K562 (cell line): ENCODE data around the gene SH3TC1. TPM values are rescaled to one million over a fixed set of nuclear protein-coding genes. Genes with fewer than 3 reads are reported as not detected.

Experiments
- CBX5 ChIP-seq: IDR thresholded peaks from 2 replicates; pipeline ENCODE4 v1.6.1; 2014; ENCODE audit warnings: low read depth, borderline replicate concordance
- CTBP1 ChIP-seq: fragments of 450-650 bp; IDR thresholded peaks from 2 replicates; pipeline ENCODE4 v1.6.1; 2016; ENCODE audit warnings: borderline replicate concordance
- KLF16 ChIP-seq: IDR thresholded peaks from 2 replicates; pipeline ENCODE4 v1.6.1; 2016; ENCODE audit warnings: antibody characterized with exemption
- L3MBTL2 ChIP-seq: fragments of 450-650 bp; IDR thresholded peaks from 2 replicates; pipeline ENCODE4 v1.6.1; 2016; ENCODE audit warnings: mild to moderate bottlenecking, moderate library complexity
- TAF9B ChIP-seq: fragments of 450-650 bp; IDR thresholded peaks from 2 replicates; pipeline ENCODE4 v1.6.1; 2018; ENCODE audit warnings: mild to moderate bottlenecking; ENCODE audit not compliant: partially characterized antibody
- TRIM25 ChIP-seq: fragments of 450-650 bp; IDR thresholded peaks from 2 replicates; pipeline ENCODE4 v1.7.0; 2016; ENCODE audit warnings: borderline replicate concordance
- polyA plus RNA-seq, 8 experiments: library from polyadenylated mRNA; depleted of rRNA in 4 of 8; stranded (reverse) in 5 of 8; unstranded in 3 of 8; fragments of >200 nt; fragmentation: Nextera tagmentation in 2 of 8; fragmentation: Illumina TruSeq in 1 of 8; extraction: Ambion mirVana in 2 of 8; extraction: Trizol in 1 of 8; gene quantifications; 2 replicates each; pipeline versions ENCODE4 v1.2.1 to v1.2.3, GENCODE V29; 2011 to 2014; ENCODE audit warnings: inconsistent platforms in 1 of 8, missing spikeins in 1 of 8
- total RNA-seq, 7 experiments: library from RNA; depleted of rRNA in 6 of 7; stranded (reverse); fragments of >200 nt in 6 of 7; fragmentation: Illumina TruSeq in 2 of 7; extraction: Trizol in 2 of 7; gene quantifications; 2 replicates each; pipeline versions ENCODE4 v1.2.1 to v1.2.3, GENCODE V29; 2011 to 2021; ENCODE audit warnings: low replicate concordance in 1 of 7
- TF ChIP-seq, protein P1 (sequence below), 2 experiments: fragments of 450-650 bp; formaldehyde crosslinking in 1 of 2; IDR thresholded peaks; 2 replicates each; pipeline versions ENCODE4 v1.4.0 to v1.6.1; 2014 to 2020; ENCODE audit warnings: mild to moderate bottlenecking in 2 of 2, borderline replicate concordance in 1 of 2, low read depth in 1 of 2
- TF ChIP-seq, protein P2 (sequence below): fragments of 150-350 bp; conservative IDR thresholded peaks from 2 replicates; pipeline ENCODE4 v1.6.1; 2014; ENCODE audit warnings: low read length

The SH3TC1 gene
- total and polyA plus RNA-seq, 9 of the 15 experiments (the other 6 are each of a cell fraction or from before 2014, with no cell fraction given): 0.04 to 2.1 (median 0.48) TPM; not detected in 1

DNA sequence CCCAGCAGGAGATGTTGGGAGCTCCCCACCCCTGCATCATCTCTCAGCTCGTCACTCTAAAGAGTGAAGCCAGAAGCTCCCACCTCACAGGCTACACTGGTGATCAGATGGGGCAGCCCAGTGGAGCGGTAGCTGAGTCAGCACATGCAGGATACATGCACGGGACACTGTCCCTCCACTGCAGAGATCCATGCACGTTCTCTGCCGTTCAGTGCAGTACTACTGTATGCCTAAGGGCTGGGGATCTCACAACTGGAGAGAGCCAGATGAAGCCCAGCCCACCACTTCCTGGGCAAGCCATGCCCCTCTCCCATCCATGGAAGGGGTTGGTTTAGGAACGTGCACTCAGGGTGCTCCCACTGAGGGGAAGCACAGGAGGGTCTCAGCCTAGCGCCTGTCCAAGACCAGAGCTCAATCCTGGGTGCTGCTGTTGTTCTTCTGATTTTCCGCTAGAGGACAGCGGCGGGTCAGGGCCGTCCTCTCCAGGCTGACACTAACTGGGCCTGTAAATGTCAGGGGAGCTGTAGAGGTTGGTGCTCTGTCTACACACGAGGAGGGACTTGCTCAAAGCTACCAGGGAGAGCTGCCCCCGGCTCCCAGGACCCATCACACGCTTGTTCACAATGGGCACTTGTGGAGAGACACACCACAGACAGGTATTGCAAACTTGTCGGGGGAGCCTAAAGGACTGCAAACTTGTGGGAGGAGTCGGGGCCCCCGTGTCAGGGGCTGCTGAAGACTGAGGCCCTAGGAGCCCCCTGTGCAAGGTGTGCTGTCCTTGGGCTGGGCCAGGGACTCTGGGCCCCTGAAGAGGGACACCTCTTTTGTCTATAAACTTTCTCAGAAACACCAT, 22.3 kb upstream of the SH3TC1 start (continued):
- TF ChIP-seq KLF16: peak; percentile 59
- no peak for TF ChIP-seq CTBP1
- TF ChIP-seq, protein P1, sequence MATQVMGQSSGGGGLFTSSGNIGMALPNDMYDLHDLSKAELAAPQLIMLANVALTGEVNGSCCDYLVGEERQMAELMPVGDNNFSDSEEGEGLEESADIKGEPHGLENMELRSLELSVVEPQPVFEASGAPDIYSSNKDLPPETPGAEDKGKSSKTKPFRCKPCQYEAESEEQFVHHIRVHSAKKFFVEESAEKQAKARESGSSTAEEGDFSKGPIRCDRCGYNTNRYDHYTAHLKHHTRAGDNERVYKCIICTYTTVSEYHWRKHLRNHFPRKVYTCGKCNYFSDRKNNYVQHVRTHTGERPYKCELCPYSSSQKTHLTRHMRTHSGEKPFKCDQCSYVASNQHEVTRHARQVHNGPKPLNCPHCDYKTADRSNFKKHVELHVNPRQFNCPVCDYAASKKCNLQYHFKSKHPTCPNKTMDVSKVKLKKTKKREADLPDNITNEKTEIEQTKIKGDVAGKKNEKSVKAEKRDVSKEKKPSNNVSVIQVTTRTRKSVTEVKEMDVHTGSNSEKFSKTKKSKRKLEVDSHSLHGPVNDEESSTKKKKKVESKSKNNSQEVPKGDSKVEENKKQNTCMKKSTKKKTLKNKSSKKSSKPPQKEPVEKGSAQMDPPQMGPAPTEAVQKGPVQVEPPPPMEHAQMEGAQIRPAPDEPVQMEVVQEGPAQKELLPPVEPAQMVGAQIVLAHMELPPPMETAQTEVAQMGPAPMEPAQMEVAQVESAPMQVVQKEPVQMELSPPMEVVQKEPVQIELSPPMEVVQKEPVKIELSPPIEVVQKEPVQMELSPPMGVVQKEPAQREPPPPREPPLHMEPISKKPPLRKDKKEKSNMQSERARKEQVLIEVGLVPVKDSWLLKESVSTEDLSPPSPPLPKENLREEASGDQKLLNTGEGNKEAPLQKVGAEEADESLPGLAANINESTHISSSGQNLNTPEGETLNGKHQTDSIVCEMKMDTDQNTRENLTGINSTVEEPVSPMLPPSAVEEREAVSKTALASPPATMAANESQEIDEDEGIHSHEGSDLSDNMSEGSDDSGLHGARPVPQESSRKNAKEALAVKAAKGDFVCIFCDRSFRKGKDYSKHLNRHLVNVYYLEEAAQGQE (IDR thresholded peaks at IDR 0.05; ENCODE audit: borderline replicate concordance): peak; percentile 58; the same call in 1 of the 2 replicates
- TF ChIP-seq, protein P1 (CRISPR knock-in tag; IDR thresholded peaks at IDR 0.05; ENCODE audit: low read depth): no peak
- TF ChIP-seq, protein P2, sequence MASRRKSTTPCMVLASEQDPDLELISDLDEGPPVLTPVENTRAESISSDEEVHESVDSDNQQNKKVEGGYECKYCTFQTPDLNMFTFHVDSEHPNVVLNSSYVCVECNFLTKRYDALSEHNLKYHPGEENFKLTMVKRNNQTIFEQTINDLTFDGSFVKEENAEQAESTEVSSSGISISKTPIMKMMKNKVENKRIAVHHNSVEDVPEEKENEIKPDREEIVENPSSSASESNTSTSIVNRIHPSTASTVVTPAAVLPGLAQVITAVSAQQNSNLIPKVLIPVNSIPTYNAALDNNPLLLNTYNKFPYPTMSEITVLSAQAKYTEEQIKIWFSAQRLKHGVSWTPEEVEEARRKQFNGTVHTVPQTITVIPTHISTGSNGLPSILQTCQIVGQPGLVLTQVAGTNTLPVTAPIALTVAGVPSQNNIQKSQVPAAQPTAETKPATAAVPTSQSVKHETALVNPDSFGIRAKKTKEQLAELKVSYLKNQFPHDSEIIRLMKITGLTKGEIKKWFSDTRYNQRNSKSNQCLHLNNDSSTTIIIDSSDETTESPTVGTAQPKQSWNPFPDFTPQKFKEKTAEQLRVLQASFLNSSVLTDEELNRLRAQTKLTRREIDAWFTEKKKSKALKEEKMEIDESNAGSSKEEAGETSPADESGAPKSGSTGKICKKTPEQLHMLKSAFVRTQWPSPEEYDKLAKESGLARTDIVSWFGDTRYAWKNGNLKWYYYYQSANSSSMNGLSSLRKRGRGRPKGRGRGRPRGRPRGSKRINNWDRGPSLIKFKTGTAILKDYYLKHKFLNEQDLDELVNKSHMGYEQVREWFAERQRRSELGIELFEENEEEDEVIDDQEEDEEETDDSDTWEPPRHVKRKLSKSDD: 0 out of 2 replicates have a peak, but pooled peaks have one; percentile 80
- TF ChIP-seq TRIM25: no peak
- no peak for TF ChIP-seq TAF9B
- no peak for TF ChIP-seq CBX5
- no peak for TF ChIP-seq L3MBTL2
